Measurements from ENCODE around the gene STARD3NL.

DNA sequence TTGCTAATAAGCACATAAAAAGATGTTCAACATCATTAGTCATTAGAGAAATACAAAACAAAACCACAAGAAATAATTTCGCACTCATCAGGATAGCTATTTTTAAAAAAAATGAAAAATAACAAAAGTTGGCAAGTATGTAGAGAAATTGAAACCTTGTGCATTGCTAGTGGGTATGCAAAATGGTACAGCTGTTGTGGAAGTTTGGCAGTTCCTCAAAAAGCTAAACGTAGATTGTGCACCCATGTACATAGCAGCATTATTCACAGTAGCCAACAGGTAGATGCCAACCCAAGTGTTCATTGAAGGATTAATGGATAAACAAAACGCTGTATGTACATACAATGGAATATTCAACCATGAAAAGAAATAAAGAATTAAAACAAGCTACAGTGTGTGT lies 35.3 kb upstream of the STARD3NL start:
- TF ChIP-seq, protein P1, sequence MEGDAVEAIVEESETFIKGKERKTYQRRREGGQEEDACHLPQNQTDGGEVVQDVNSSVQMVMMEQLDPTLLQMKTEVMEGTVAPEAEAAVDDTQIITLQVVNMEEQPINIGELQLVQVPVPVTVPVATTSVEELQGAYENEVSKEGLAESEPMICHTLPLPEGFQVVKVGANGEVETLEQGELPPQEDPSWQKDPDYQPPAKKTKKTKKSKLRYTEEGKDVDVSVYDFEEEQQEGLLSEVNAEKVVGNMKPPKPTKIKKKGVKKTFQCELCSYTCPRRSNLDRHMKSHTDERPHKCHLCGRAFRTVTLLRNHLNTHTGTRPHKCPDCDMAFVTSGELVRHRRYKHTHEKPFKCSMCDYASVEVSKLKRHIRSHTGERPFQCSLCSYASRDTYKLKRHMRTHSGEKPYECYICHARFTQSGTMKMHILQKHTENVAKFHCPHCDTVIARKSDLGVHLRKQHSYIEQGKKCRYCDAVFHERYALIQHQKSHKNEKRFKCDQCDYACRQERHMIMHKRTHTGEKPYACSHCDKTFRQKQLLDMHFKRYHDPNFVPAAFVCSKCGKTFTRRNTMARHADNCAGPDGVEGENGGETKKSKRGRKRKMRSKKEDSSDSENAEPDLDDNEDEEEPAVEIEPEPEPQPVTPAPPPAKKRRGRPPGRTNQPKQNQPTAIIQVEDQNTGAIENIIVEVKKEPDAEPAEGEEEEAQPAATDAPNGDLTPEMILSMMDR (conservative IDR thresholded peaks at IDR 0.05; ENCODE audit: low read length), result no peak
- TF ChIP-seq EZH2phosphoT487 (IDR thresholded peaks at IDR 0.05; ENCODE audit: borderline replicate concordance), result no peak
